Suprapubic skin (tissue), 4 donors: Measurements from ENCODE around the gene ADGRG7.

Experiments used
- EP300 ChIP-seq: sonication (generic); formaldehyde crosslinking; IDR thresholded peaks from one replicate; pipeline ENCODE4 v1.6.1; 2017; ENCODE audit warnings: antibody characterized with exemption
- POLR2A ChIP-seq, 2 donors: fragments of 450-650 bp; IDR thresholded peaks; one replicate each; pipeline ENCODE4 v1.6.1; 2017; ENCODE audit warnings: antibody characterized with exemption in 2 of 2, mild to moderate bottlenecking in 2 of 2, moderate library complexity in 2 of 2
- POLR2AphosphoS5 ChIP-seq, 3 donors: sonication (generic); formaldehyde crosslinking; IDR thresholded peaks; one replicate each; pipeline ENCODE4 v1.6.1; 2017; ENCODE audit warnings: antibody characterized with exemption in 3 of 3
- TF ChIP-seq, protein P1 (sequence below), 2 donors: fragments of 200-600 bp in 1 of 2; fragments of 450-650 bp in 1 of 2; sonication (generic) in 1 of 2; IDR thresholded peaks; one replicate each; pipeline ENCODE4 v1.5.1; 2016 to 2019; ENCODE audit warnings: antibody characterized with exemption in 2 of 2, mild to moderate bottlenecking in 1 of 2, moderate library complexity in 1 of 2

DNA sequence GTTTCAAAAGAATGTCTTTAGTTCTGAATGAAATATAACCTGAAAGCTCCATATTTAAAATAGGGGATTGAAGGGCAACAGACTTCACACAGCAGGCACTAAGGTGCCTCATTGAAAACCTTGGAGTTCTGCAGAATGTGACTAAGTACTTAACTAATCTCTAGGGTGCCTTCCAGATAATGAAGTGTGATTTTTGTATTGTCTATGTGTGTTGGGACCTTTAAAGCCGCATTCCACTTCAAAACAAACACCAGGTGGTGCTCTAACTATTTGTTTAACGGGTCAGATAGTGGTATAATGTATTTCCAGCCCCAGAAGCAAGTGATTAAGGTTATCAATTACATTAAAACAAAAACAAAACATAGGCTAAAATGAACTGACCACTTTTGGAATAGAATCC is 127.9 kb downstream of the ADGRG7 start:
- TF ChIP-seq, protein P1, sequence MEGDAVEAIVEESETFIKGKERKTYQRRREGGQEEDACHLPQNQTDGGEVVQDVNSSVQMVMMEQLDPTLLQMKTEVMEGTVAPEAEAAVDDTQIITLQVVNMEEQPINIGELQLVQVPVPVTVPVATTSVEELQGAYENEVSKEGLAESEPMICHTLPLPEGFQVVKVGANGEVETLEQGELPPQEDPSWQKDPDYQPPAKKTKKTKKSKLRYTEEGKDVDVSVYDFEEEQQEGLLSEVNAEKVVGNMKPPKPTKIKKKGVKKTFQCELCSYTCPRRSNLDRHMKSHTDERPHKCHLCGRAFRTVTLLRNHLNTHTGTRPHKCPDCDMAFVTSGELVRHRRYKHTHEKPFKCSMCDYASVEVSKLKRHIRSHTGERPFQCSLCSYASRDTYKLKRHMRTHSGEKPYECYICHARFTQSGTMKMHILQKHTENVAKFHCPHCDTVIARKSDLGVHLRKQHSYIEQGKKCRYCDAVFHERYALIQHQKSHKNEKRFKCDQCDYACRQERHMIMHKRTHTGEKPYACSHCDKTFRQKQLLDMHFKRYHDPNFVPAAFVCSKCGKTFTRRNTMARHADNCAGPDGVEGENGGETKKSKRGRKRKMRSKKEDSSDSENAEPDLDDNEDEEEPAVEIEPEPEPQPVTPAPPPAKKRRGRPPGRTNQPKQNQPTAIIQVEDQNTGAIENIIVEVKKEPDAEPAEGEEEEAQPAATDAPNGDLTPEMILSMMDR (IDR thresholded peaks at IDR 0.05) = no peak
- TF ChIP-seq POLR2AphosphoS5 (IDR thresholded peaks at IDR 0.05) = no peak
- TF ChIP-seq EP300 = no peak
- TF ChIP-seq POLR2A (IDR thresholded peaks at IDR 0.05) = no peak
